Right renal cortex interstitium (tissue), 3 donors: Measurements from ENCODE around the gene GASK1A. TPM values are rescaled to one million over a fixed set of nuclear protein-coding genes. Genes with fewer than 3 reads are reported as not detected.

ENCODE experiments used
- DNase-seq, 3 donors: peaks; one replicate each; pipeline ENCODE4 v3.0.0-alpha.2; 2013; ENCODE audit warnings: low read depth in 3 of 3, low spot score in 2 of 3
- polyA plus RNA-seq, 3 donors: library from polyadenylated mRNA; unstranded; fragments of 120-200 nt; gene quantifications; one replicate each; pipeline ENCODE4 v1.2.1, GENCODE V29; 2013; ENCODE audit not compliant: insufficient read length in 3 of 3

Gene GASK1A
- polyA plus RNA-seq, 3 donors = 3.1 to 4.0 (median 3.6) TPM

DNA sequence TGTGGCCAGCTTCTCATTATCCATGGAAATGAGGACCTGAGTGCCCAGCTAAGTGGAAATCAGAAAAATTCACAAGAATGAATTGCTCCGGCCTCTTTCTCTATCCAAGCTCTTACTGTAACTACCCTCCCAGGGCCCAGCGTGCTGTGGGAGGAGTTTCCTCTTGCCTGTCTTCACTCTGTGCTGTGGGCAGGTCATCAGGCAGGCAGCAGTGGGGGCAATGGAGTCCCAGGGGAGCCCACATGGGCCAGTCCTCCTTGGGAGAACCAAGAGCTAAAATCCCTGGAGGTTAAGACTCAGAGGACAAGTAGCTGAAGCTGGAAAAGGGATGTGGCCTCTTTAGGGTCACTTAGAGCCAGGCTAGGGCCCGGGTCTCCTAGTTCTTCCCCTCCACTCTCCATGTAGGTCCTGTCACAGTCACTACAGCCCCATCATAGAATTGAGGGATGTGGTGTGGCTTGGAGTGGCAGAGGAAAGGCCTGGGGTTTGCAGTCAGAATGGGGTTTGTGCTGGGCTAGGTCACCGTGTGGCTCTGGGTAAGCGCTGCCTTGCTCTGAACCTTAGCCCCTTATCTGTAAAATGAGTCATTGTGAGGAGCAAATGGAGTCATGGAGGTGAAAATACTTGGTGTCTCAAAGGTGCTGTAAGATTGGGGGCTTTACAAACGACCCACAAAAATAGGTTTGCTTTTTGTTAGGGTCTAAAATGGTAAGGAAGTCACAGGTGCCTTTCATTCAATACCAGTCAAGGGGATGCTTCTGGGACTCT lies 3.7 kb downstream of the GASK1A start:
- DNase-seq = no peak

DNA sequence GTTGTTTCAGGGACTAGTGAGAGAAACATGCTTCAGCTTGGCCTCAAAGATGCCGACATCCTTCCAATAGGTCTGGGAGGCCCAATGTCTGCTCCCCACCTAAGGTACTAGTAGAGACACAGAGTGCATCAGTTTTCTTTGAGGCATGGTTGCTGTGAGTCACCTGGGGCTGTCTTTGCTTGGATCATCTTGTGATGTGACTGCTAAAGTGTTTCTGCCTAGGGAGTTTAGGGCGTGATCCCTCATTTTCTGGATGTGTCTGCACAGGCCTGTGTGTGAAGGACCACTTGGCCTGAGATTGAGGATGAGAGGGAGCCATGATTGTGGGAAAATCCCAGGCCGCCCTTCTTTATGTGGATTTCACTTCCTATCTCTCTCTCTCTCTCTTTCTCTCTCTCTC lies 4.8 kb downstream of the GASK1A start:
- no peak for DNase-seq

DNA sequence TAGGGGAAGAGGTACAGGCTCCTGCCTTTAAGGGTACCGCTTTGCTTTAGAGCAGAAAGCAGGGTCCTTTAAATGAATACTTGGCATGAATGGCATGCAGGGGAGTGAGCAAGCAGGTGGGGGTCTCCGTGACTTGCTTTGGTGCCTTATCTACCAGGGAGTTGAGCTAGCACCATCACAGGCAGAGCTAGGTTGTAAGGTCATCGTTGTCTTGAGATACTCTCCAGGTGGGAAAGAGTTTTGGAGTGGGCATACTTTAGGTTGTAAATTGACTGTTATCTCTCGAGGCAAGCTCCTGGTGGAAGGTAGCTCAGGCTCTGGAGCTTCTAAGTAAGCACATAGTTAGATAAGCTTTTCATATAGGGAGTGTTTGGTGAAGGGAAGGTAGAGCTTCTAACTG lies 5.6 kb downstream of the GASK1A start:
- DNase-seq = no peak

DNA sequence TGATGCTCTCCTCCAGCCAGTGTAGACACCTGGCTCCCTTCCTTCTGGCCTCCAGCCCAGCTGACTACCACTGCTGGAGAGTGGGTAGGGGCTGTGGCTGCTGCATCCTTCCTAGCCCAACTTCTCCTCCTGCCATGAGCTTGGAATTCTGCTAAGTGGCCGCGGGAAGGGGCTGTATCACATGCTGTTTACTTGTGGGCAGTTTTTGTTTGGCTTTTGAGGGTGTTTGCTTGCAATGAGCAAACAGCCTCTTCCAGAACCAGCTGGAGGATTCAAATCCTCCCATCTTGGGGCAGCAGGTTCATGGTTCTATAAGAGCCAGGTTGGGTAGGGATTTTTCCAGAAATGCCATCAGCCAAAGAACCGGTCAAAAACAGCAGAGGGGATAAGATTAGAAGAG lies 9.0 kb downstream of the GASK1A start:
- DNase-seq = no peak

DNA sequence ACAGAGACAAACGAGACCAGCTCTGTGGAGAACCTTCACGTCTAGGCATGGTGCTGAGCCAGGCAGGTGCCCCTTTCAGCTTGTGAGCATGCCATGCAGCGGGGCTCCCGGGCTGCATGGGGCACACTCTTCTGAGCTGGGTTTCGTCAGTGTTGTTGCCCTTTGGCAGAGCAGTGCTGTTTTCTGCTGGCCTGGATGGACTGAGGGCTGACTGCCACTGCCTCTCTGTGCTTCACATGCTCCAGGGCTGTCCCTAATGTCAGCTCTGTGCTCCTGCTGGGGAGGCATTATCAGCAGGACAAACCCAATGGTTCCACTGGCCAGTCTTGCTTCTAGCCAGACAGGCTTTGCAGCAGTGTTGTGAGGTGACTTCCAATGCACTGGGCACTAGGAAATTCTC lies 9.5 kb downstream of the GASK1A start:
- no peak for DNase-seq

DNA sequence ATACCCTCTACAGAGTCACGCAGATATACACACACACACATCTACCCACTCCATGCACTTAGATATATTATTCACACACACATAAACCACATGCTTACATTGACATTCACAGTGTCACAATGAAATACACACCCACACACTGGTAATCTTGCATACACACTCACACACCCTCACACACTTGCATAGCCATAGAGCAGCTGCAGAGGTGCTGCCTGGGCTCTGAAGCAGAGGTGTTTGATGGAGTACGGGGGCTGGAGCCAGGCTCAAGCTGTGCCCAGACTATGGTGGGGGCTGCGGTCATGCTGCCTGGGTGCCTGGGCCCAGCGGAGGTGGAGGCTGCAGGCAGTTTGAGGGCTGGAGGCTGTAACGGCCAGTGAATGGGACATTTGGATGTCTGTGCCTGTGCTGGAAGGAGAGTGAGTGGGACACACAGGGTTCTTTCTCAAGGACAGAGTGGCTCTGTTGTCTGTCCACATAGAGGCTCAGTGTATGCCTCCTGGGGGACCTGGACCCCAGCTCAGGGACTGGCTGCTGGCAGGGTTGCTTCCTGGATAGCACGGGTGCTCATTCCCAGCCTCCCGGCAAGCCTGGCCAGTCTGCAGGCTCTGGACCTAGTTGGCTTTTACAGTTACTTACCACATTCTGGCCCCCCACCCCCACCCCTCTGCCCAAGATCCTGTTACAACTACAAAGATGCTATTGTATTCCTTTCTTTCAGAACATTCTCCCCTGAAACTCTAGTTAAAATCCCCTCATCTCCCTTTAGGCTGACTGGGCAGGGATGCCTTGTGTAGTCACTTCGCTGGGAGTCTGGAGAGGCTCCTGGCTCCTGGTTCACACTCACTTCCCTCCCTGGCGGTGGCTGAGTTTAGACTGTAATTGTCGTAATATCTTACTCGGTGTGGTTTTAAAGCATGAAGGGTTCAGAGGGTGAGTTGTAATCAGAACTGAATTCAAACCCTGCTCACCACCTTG lies 12.5 kb downstream of the GASK1A start:
- DNase-seq = no peak

DNA sequence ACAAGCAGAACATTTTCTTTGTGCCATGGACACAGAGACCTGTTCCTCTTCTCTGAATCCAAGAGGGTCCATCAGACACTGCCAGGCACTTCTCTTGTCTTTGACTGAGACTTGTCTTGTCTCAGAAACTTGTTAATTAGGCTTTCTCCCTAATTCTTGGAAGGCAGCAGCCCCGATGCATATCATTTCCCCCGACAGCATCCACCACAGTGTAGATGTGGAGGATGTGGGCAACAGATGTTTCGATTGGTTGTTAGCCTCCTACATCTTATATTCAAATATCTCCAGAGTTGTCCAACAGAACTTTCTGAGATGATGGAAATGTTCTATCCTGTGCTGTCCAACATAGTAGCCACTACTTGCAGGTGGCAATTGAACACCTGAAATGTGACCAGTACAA lies 15.5 kb downstream of the GASK1A start:
- no peak for DNase-seq

DNA sequence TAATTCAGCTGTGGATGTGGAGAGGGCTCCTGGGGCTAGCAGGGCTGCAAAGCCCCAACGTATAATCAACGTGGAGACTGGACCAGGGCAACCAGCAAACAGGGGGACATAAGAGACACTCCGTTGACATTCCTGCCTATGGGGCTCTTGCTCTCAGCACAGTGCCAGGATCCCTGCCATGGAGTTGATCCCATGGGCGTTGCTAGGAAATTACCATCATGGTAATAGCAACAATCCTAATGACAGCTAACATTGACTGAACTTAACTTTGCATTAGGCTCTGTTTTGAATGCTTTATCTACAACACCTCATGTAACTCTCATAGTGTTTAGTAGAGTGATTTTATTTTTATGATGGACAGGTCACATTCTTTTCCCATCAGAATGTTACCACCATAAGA lies 16.9 kb downstream of the GASK1A start:
- DNase-seq = no peak

DNA sequence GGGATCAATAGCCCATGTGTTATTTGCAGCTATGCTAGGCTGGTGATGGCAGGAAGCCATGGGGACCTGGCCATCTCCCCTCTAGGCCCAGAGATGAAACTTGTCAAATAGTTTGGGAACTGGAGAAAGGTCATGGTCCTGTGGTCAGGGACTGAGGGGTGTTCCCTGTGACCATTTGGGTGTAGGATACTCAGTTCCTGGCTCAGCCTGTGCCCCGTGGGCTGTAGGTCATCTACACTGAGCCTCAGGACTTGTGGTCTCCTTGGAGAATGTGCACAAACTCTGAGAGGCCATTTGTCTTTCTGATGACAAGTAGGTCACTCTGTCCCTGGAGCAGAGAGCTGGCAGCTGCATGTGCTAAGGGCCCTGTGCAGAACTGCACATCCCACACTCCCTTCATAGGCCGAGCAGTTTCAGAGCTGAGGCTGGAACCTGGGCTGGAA lies 17.5 kb downstream of the GASK1A start:
- DNase-seq = no peak

DNA sequence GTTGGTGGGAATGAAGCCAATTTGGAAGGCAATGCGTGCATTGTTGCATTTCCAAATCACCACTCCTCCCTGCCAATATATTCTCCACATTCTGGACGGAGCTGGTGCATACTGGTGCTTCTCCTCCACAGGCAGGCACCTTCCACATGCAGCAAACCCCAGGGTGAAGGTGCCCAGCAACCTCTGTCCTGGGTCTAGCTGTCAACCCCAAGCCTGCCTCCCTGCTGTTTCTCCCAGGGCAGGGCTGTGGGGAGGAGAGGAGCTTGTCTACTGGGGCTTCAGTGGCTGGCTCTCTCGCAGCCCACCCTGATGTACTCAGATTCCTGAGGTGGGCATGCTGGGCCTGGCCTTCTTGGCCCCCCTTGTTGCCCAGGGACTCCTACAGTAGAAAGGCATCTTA lies 20.1 kb downstream of the GASK1A start:
- DNase-seq = no peak

DNA sequence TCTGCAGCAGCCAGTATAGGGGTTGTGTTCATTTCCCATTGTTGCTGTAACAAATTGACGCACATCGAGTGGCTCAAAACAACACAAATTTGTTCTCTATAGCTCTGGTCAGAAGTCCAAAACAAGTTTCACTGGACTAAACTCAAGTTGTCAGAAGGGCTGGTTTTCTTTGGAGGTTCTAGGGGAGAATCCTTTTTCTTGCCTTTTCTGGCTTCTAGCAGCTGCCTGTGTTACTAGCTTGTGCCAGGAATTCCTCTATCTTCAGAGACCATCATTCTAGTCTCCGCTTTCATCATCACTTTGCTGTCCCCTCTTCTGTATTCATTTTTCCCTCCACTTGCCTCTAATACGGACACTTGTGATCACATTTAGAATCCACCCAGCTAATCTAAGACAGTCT lies 20.5 kb downstream of the GASK1A start:
- DNase-seq = no peak

DNA sequence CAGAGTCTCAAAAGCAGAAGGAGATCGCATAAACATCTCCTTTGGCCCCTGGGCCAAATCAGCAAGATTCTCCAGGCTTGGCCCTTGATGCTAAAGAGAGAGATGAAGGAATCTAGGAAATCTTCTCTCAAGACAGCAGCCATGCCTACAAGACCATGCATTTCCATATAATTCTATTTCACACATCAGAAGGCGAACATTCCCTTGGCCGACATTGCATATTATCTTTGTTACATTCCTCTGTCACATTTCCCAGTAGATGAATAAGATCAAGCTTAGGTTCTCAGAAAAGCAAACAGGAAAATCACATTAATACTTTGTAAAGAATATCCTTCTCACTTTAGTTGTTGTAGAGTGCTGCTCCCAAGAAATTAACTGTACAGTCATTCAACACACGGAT lies 21.3 kb downstream of the GASK1A start:
- no peak for DNase-seq

DNA sequence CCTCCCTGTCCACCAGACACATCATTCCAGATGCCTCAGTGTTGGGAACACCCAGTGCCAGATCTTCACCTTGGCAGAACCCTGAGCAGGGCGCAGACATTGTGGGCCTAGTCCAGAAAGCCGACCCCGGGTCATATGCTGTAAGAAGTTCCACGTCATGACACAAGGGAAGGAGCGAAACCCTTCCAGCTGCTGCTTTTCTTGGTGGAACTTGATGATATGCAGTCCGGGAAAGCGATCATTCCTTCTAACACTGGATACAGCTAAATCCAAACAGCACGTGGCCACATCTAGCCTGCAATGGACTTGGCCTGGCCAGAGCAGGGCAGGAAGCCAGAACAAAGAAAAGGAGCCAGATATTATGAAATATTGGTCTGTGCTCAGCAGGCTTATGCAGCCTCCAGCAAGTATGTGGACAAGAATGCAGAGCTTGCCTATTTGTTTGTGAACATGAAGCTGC lies 22.0 kb downstream of the GASK1A start:
- DNase-seq = peak; percentile 53 to 73 (median 70)

DNA sequence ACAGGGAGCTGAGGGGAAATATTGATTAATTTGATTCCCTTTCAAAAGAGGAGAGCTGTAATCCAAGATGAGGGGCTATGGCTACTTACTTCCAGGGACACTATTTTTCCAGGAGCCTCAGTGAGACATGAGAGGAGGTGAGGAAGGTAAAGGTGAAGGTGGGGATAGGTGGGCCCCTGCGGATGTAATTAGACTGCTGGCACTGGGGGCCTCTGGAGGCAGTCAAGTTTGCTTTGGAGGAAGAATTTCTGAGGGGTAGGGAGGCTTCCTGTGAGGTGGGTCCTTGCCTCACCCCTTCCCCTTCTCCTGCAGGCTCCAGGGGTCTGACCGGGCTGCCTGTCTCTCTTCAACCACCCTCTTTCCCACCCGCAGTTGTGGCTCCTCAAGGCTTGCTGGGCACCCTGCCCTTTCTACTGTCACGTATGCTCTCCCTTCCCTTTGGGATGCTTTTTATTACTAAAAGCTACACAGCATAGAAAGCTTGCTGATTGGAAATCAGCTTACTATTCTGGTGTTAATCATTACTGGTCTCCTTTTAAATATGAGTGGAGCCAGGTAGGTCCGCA lies 22.5 kb downstream of the GASK1A start:
- no peak for DNase-seq

DNA sequence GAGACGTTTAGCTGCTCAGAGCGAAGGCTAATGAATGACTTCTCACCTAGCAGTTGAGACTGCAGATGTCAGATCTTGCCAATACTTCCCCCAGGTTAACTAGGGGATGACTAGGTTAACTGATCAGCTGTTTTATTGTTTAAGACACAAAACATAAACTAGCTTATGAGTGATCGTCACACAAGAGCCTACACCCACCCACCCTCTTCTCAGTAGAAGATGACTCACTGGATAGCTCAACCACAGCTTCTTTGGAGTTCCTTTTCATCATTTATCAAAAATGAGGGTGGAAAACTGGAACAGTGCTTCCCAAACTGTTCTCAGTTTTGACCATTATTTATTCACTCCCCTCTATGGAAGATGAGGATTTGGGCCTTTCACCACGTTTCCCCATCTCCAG lies 25.2 kb downstream of the GASK1A start:
- no peak for DNase-seq

DNA sequence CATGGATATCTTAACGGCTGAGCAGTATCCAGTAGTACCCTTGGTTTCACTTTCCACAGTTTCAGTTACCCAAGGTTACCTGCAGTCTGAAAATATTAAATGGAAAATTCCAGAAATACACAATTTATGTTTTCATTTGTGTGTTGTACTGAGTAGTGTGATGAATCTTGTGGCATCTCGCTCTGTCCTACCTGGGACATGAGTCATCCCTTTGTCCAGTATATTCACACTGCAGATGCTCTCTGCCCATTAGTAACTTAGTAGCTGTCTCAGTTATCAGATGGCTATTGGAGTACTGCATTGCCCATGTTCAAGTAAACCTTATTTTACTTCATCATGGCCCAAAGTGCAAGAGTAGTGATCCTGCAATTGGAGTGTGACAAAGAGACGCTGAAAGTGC lies 26.1 kb downstream of the GASK1A start:
- DNase-seq = no peak

DNA sequence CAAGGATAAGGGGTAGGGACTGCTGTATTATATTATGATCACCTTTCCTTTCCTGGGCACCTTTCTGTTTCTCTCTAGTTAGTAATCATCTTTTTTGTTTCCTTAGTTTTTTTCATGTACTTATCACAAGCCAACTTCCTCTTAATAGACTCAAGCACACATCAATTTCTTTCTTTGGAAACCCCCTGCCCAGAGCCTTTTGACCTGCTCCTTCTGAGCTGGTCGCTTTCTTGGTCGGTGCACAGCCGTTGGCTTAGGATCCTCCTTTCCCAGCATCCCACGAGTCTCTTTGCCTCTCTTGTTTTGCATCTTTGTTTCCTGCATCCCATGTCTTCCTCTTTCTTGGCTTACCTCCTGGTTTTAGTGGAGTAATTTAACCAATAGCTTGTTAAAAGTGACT lies 26.9 kb downstream of the GASK1A start:
- no peak for DNase-seq

DNA sequence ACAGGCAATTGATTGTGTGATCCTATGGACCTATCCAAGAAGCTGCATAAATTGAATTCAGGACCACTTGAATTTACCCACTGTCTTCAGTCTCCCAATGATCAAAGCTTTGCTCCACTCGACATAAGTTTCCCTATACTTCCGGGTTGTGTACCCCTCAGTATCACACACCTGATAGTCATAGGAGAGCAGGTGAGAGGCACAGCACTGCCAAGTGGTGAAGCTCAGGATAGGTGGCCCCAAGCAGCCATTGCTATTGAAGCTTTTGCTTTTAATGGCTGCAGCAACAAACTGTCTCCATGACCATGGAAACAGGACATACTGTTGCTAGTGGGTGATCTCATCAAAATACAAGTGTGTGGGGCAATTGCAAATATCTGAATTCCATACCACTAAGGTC lies 27.7 kb downstream of the GASK1A start:
- no peak for DNase-seq

DNA sequence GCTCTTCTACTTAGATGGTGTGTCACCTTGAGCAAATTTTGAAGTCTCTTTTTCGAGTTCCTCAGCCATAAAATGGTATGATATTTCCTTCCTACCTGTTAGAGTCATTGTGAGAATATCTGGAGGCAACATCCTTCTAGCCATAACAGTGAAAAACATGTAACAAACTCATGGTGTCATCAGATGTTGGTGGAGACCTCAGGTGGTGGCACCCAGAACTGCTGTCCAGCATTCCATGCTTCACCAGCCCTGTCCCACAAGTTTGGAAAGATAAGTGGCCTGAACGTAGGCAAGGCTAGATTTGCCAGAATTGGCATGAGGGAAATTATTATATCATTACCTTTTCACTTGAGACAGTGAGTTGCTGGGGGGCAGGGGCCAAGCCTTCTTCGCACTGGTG lies 30.4 kb downstream of the GASK1A start:
- no peak for DNase-seq

DNA sequence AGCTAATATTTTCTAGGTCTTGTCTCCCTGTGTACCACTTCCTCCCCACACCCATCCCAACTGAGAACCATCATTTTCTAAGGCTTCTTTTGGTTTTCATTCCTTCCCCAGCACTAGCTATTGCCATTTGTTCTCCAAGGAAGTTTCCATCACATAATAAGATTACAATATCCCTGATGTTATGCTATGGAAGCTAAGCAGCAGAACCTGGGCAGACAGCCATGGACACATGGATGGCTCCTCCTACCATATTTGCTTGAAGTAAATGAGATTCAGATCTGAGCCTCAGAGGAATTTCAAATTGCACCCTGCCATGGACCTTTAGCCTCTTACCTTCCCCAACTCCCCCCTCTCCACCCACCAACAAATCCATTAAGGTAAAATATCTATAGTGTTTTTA lies 31.5 kb downstream of the GASK1A start:
- no peak for DNase-seq

DNA sequence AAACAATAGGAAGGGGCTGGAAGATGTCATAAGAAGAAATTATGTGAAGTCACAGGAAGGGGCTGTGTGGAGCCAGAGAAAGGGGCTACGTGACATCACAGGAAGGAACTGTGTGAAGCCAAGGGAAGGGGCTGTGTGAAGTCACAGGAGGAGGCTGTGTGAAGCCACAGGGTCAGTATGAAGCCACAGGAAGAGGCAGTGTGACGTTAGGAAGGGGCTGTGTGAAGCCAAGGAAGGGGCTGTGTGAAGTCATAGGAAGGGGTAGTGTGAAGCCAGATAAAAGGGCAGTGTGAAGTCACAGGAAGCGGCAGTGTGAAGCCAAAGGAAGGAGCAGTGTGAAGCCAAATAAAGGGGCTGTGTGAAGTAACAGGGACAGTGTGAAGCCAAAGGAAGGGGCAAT lies 32.5 kb downstream of the GASK1A start:
- no peak for DNase-seq
